Loucy (cell line): ENCODE measurements around the gene VDAC1.

ENCODE experiments used
- H2AFZ ChIP-seq: fragments of 200-600 bp; sonication (generic); 2 replicates; pipeline ENCODE4 v1.6.0; 2016; ENCODE audit warnings: antibody characterized with exemption, mild to moderate bottlenecking, low read length, moderate library complexity
- H3F3A ChIP-seq: fragments of 200-600 bp; 2 replicates; pipeline ENCODE4 v1.6.0; 2016; ENCODE audit warnings: antibody characterized with exemption, low read depth, mild to moderate bottlenecking
- H3K27me3 ChIP-seq: fragments of 200-600 bp; sonication (generic); 2 replicates; pipeline ENCODE4 v1.6.1; 2014; ENCODE audit warnings: low read length, mild to moderate bottlenecking; ENCODE audit not compliant: insufficient read depth, poor library complexity, severe bottlenecking
- H3K36me3 ChIP-seq: fragments of 200-600 bp; sonication (generic); 2 replicates; pipeline ENCODE4 v1.6.1; 2016; ENCODE audit warnings: low read length; ENCODE audit not compliant: insufficient read depth
- H3K4me1 ChIP-seq: fragments of 200-600 bp; sonication (generic); 2 replicates; pipeline ENCODE4 v1.5.1; 2014; ENCODE audit warnings: low read length, mild to moderate bottlenecking; ENCODE audit not compliant: insufficient read depth, poor library complexity, severe bottlenecking
- H3K4me2 ChIP-seq: fragments of 200-600 bp; sonication (generic); 2 replicates; pipeline ENCODE4 v1.6.0; 2014; ENCODE audit warnings: antibody characterized with exemption, low read length, low read depth, mild to moderate bottlenecking; ENCODE audit not compliant: poor library complexity, severe bottlenecking
- H3K4me3 ChIP-seq: fragments of 200-600 bp; sonication (generic); 2 replicates; pipeline ENCODE4 v1.5.1; 2014; ENCODE audit warnings: low read length, mild to moderate bottlenecking, mixed read lengths; ENCODE audit not compliant: poor library complexity, severe bottlenecking
- H3K79me2 ChIP-seq: fragments of 200-600 bp; sonication (generic); 2 replicates; pipeline ENCODE4 v1.6.1; 2014; ENCODE audit warnings: low read length; ENCODE audit not compliant: insufficient read depth
- H3K9ac ChIP-seq: fragments of 200-600 bp; sonication (generic); 2 replicates; pipeline ENCODE4 v1.6.0; 2014; ENCODE audit warnings: mild to moderate bottlenecking, low read depth, low read length, moderate library complexity; ENCODE audit not compliant: poor library complexity, severe bottlenecking
- H3K9me2 ChIP-seq: fragments of 200-600 bp; sonication (generic); replicated peaks from 2 replicates; pipeline ENCODE4 v1.6.1; 2016; ENCODE audit warnings: low read depth, low read length, mixed read lengths
- H3K9me3 ChIP-seq: fragments of 200-600 bp; sonication (generic); 2 replicates; pipeline ENCODE4 v1.6.1; 2014; ENCODE audit warnings: mild to moderate bottlenecking, antibody characterized with exemption, low read length, low read depth; ENCODE audit not compliant: insufficient read depth
- H4K20me1 ChIP-seq: fragments of 200-600 bp; sonication (generic); 2 replicates; pipeline ENCODE4 v1.6.0; 2014; ENCODE audit warnings: antibody characterized with exemption, low read length, mild to moderate bottlenecking; ENCODE audit not compliant: insufficient read depth, poor library complexity, severe bottlenecking
- CTCF ChIP-seq: fragments of 200-600 bp; sonication (generic); conservative IDR thresholded peaks from 2 replicates; pipeline ENCODE4 v1.5.1; 2014; ENCODE audit warnings: mild to moderate bottlenecking, antibody characterized with exemption, low read length
- EZH2phosphoT487 ChIP-seq: fragments of 200-600 bp; IDR thresholded peaks from 2 replicates; pipeline ENCODE4 v1.6.1; 2018; ENCODE audit warnings: antibody characterized with exemption, mild to moderate bottlenecking, moderate library complexity, borderline replicate concordance

VDAC1 gene

GRCh38 chr5:133928587-133929393 is 76.0 kb downstream of the VDAC1 start:
- Histone ChIP-seq H3K4me1 (no peaks in the 10 kb centered on the region), H3K79me2 (no peaks in the 10 kb centered on the region), H2AFZ (no peak overlapping the region), H3K27me3 (no peaks in the 10 kb centered on the region), H3K9me2 (no peaks in the 10 kb centered on the region), H4K20me1 (no peaks in the 10 kb centered on the region), H3K36me3 (no peaks in the 10 kb centered on the region), H3F3A (no peaks in the 10 kb centered on the region), H3K4me3 (no peak overlapping the region), H3K9ac (no peak overlapping the region), H3K4me2 (no peak overlapping the region), H3K9me3 (no peaks in the 10 kb centered on the region)
- TF ChIP-seq EZH2phosphoT487 (no peak), CTCF (no peak)

GRCh38 chr5:133927300-133928180 is 77.2 kb downstream of the VDAC1 start:
- H3K27me3 ChIP-seq = no peaks in the 10 kb centered on the region
- no peaks in the 10 kb centered on the region for H3K4me1 ChIP-seq
- H2AFZ ChIP-seq = no peak overlapping the region
- no peaks in the 10 kb centered on the region for H3K9me2 ChIP-seq
- H3K9ac ChIP-seq = no peak overlapping the region
- no peaks in the 10 kb centered on the region for H4K20me1 ChIP-seq
- no peaks in the 10 kb centered on the region for H3K79me2 ChIP-seq
- no peaks in the 10 kb centered on the region for H3K9me3 ChIP-seq
- H3K4me2 ChIP-seq = no peak overlapping the region
- TF ChIP-seq EZH2phosphoT487 (no peak), CTCF (no peak)
- no peaks in the 10 kb centered on the region for H3F3A ChIP-seq
- no peaks in the 10 kb centered on the region for H3K36me3 ChIP-seq
- no peak overlapping the region for H3K4me3 ChIP-seq

- no peak overlapping the region for H3K9ac ChIP-seq
- no peak for TF ChIP-seq EZH2phosphoT487
- no peak for TF ChIP-seq CTCF
- H3K9me2 ChIP-seq = no peaks in the 10 kb centered on the region
- no peaks in the 10 kb centered on the region for H3K9me3 ChIP-seq
- no peaks in the 10 kb centered on the region for H3K4me1 ChIP-seq
- H3F3A ChIP-seq = no peaks in the 10 kb centered on the region
- no peaks in the 10 kb centered on the region for H3K36me3 ChIP-seq
- H3K4me3 ChIP-seq = no peak overlapping the region
- H3K79me2 ChIP-seq = no peaks in the 10 kb centered on the region
- no peaks in the 10 kb centered on the region for H4K20me1 ChIP-seq
- H3K4me2 ChIP-seq = no peak overlapping the region
- H3K27me3 ChIP-seq = no peaks in the 10 kb centered on the region
- no peak overlapping the region for H2AFZ ChIP-seq
Observed at GRCh38 chr5:133926489-133927299, 78.1 kb downstream of the VDAC1 start.
